SU-DHL-6 (cell line): ENCODE data around the gene MEIKIN.

Experiments
- CTCF ChIP-seq: fragments of 200-600 bp; sonication (generic); IDR thresholded peaks from one replicate; pipeline ENCODE4 v1.5.1; 2017; ENCODE audit warnings: antibody characterized with exemption, mild to moderate bottlenecking, low read length, moderate library complexity; ENCODE audit not compliant: insufficient read depth, poor library complexity, severe bottlenecking
- EZH2phosphoT487 ChIP-seq: fragments of 200-600 bp; sonication (generic), shearing (Covaris generic); conservative IDR thresholded peaks from 2 replicates; pipeline ENCODE4 v1.6.1; 2018; ENCODE audit warnings: mild to moderate bottlenecking, antibody characterized with exemption, low read length, moderate library complexity, mixed read lengths

- TF ChIP-seq EZH2phosphoT487 (no peak), CTCF (no peak)
Observed at GRCh38 chr5:131943916-131944315, 1.5 kb downstream of the MEIKIN start.
